Measurements from ENCODE around the gene TIMM17A.
"Not testable (repeated sequence)": the region's sequence is repeated elsewhere in the genome, so short reads cannot be mapped to it uniquely, and the experiment has no call there.

TIMM17A gene

GRCh38 chr1:201939574-201939973 lies 15.7 kb upstream of the TIMM17A start:
- no peak overlapping the region for H3K4me3 ChIP-seq (ENCODE audit: low read depth, low read length)

DNA sequence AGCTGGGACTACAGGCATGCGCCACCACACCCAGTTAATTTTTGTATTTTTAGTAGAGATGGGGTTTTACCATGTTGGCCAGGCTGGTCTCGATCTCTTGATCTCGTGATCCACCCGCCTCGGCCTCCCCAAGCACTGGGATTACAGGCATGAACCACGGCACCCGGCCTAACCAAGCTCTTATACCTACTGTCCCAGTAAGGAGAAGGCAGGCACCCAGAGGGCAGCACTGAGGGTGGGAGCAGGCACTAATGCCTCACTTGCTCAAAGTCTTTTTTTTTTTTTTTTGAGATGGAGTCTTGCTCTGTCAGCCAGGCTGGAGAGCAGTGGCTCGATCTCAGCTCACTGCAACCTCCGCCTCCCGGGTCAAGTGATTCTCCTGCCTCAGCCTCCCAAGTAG lies 15.0 kb upstream of the TIMM17A start:
- H3K4me3 ChIP-seq (ENCODE audit: low read depth, low read length): not testable (repeated sequence)

DNA sequence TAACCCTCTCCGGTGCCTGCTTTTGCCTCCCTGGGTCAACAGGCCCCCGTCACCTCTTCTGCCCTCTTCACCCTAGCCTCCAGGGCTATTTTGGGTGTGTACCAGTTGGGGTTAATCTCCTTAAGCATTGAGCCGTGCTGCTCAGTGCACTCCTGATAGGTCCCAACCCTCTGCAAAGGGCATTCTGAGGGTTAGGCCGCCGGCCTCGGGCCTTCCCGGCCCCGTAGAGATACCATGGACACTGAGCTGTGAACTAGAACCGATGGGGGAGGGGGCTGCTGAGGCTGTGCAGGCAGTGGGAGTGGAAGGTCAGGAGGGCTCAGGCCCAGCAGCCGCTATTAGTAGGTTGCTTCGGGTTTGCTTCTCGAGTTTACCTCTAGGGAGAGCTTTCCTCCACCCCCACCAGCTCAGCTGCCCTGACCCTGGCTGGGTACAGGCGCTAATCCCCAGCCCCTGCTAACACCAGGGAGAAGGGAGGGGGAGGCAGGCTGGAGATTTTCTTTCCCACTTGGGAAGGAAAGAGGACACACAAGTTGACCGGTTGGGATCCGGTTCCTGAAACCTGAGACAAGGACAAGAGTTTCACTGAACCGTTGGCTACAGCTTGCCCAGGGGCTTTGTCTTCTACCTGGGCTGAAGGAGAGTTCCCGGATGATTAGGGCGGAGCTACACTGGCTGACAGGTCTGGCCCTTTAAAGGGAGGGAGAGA lies 13.7 kb upstream of the TIMM17A start:
- peak overlapping the region; percentile 13 for H3K4me3 ChIP-seq (ENCODE audit: low read depth, low read length)

- H3K4me3 ChIP-seq (ENCODE audit: low read depth, low read length): no peak overlapping the region
Measured at GRCh38 chr1:201942129-201942495, 13.2 kb upstream of the TIMM17A start.

DNA sequence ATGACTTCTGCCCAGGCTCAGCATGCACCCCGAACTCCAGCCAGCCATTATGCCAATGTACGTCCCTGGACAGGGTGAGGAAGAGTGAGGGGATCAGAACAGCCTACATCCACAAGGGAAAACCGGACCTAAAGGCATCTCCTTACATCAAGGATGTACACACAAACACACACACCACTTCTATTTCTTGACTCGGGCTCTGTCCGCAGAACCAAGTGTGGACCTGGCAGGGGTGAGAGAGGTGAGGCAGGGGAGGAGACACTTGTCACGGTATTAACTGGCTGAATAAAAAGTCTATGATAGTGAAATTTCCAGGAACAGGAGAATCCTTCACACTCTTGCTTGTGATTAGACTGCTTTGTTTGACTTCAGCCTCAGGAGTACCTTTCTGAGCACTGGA lies 11.3 kb upstream of the TIMM17A start:
- H3K4me3 ChIP-seq (ENCODE audit: low read depth, low read length): no peak overlapping the region

- no peak overlapping the region for H3K4me3 ChIP-seq (ENCODE audit: low read depth, low read length)
Measured at GRCh38 chr1:201944639-201945038, 10.7 kb upstream of the TIMM17A start.

DNA sequence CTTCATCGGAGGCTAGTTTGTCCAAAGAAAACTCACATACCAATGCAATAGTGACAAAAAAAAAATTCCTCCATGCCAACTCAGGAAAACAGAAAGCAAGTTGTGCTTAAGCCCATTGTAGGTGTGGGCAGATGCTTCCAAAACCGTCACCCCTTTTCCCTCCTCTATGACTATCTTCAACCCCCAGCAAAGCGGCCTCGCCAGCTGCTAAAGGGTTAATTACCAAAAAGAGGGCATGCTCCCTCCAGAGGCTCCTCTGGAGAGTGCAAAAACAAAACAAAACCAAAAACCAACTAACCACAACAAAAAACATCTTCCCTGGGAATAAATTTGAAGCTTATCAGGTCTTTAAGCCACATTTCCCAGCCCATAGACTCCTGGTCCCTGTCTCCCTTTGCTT lies 10.1 kb upstream of the TIMM17A start:
- no peak overlapping the region for H3K4me3 ChIP-seq (ENCODE audit: low read depth, low read length)

DNA sequence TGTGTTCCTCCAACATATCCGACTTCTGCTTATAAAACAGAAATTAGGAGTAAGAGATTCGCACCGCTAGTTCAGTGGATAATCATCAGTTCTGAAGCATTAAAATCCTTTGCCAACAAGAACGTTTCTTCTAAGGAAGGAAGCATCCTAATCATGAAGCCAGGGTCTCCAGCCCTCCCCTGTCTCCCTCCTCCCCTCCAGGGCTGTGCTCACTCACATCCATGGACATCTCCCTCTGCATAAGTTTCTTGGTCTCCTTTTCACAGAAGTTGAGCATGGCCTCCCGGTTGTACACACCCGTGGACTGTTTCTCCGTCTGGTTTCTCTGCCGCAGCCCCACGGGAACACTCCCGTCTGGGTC lies 9.5 kb upstream of the TIMM17A start:
- H3K4me3 ChIP-seq (ENCODE audit: low read depth, low read length): peak overlapping the region; percentile 41

GRCh38 chr1:201946224-201946908 lies 8.9 kb upstream of the TIMM17A start, which contains the start of gene LMOD1:
LMOD1 (minus strand) TSS chr1:201946548; CDS start chr1:201946340, 208 bp downstream.
- H3K4me3 ChIP-seq (ENCODE audit: low read depth, low read length): peak within 1 kb of the TSS; percentile 41

DNA sequence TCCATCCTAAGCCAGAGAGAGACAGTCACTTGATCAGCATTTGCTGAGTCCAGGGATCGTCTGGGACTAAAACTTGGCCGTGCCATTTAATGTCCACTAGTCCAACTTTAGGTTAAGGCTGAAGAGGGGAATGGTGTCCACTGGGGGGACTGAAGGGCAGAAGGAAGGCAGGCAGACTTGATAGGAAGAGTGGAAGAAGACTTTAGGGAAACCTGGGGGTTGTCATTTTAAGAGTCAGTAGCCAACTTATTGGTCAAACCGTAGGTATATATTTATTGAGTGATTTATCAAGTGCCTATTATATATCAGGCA lies 7.7 kb upstream of the TIMM17A start:
- no peak overlapping the region for H3K4me3 ChIP-seq (ENCODE audit: low read depth, low read length)

DNA sequence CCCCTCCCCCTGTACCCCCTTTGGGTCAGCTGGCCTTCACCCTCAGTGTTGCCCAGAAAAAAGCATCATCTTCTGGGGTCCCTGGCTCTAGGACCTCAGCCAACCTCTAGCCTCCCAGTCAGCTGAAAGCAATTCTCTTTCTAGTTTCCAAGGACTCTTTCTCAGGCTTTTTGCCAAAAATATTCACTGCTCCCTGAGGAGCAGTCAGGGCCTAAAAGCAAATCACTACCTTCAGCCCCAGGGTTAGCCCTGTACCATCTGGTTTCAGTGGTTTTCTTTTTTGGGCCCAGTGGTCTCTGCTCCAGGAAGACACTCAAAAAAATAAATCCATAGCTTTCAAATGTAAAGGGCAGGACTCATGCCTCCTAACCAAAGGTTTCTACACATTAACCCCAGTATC lies 5.8 kb upstream of the TIMM17A start:
- H3K4me3 ChIP-seq (ENCODE audit: low read depth, low read length): no peak overlapping the region

- peak overlapping the region; percentile 100 for H3K4me3 ChIP-seq (ENCODE audit: low read depth, low read length)
Measured at GRCh38 chr1:201954263-201955008, 867 bp upstream of the TIMM17A start.

GRCh38 chr1:201955729-201956143 lies 433 bp downstream of the TIMM17A start:
- H3K4me3 ChIP-seq (ENCODE audit: low read depth, low read length): peak overlapping the region; percentile 100

GRCh38 chr1:201958348-201958747 lies 3.0 kb downstream of the TIMM17A start:
- no peak overlapping the region for H3K4me3 ChIP-seq (ENCODE audit: low read depth, low read length)

DNA sequence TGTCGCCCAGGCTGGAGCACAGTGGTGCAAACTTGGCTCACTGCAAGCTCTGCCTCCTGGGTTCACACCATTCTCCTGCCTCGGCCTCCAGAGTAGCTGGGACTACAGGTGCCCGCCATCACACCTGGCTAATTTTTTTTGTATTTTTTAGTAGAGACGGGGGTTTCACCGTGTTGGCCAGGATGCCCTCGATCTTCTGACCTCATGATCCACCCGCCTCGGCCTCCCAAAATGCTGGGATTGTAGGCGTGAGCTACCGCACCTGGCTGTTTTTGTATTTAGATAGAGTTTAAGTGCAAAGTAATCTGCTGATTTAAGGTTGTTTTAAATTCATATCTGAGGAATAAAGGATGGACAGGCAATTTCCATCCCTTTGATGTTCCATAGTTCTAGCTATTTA lies 7.1 kb downstream of the TIMM17A start:
- H3K4me3 ChIP-seq (ENCODE audit: low read depth, low read length): not testable (repeated sequence)

- no peak overlapping the region for H3K4me3 ChIP-seq (ENCODE audit: low read depth, low read length)
Measured at GRCh38 chr1:201964261-201964660, 9.0 kb downstream of the TIMM17A start.

GRCh38 chr1:201966171-201966570 lies 10.9 kb downstream of the TIMM17A start:
- no peak overlapping the region for H3K4me3 ChIP-seq (ENCODE audit: low read depth, low read length)

DNA sequence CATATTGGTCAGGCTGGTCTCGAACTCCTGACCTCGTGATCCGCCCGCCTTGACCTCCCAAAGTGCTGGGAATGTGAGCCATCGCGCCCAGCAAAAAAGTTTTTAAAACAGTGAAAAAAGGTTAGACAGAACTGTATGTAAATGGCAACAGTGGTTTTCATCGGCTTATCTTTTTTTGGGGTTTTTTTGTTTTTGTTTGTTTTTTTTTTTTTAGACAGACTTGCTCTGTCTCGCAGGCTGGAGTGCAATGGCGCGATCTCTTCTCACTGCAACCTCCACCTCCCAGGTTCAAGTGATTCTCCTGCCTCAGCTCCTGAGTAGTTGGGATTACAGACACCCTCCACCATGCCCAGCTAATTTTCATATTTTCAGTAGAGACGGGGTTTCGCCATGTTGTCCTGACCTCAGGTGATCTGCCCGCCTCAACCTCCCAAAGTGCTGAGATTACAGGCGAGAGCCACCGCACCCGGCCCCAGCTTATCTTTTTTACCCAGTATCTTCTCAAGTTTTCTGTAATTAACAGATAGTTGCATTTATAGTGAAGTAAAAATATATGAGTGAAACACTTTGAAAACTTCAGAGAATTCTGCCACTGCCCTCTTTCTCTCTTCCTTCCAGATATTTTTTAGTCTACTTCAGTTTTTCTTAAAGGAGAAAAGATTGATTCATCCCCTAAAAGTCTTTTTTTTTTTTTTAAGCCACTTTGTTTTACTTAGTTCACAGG lies 13.1 kb downstream of the TIMM17A start:
- no peak overlapping the region for H3K4me3 ChIP-seq (ENCODE audit: low read depth, low read length)

DNA sequence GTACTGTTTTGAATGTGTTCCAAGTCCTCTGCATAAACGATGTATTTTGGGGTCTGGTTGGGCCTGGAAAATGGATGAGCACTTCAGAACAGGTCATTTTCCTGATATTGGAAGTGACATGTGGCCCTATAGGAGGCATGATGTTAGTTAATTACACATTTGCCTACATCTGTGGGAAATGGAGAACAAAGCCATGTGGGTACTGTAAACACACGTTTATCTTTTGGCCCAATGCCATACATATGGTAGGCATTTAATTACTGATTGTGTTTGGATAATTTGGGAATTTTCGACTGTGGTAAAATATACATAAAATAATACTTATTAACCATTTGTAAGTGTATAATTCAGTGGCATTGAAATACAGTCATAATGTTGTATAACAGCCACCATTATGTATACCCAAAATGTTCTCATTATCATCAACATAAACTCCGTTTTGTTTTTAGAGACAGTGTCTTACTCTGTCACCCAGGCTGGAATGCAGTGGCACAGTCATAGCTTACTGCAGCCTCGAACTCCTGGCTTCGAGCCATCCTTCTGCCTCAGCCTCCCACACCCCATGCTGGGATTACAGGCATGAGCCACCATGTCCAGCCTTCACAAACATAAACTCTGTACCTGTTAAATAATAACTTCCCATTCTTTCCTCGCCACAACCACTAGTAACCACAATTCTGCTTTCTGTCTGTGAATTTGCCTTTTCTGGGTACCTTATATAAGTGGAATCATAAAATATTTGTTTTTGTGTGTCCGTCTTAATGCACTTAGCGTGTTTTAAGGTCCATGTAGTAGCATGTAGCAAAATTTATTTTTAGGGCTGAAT lies 15.2 kb downstream of the TIMM17A start:
- H3K4me3 ChIP-seq (ENCODE audit: low read depth, low read length): no peak overlapping the region

DNA sequence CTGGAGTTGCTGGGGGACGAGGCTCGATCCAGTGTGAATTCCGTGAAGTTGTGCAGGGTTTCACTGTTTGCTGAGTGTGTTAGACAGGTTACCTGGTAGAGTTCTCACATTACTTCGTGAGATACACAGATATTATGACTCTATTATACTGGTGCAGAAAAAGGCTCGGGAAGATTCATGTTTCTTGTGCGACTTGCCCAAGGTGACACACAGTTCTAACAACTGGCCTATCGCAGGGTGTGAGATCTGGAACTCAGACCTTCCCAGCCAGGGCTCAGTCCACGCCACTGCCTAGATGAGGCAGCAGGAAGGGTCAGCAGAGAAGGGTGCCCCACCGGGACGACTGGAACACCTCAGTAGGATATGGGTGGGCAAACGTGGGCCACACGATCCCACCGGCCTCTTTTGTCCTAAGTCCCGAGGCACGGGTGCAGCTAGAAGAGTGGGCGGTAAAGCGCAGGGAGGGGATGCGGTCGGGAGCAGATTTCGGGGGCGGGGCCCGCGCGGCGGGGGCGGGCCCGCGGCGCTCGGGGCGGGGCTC lies 26.8 kb downstream of the TIMM17A start:
- peak overlapping the region; percentile 85 for H3K4me3 ChIP-seq (ENCODE audit: low read depth, low read length)
